ENCODE results near the gene CERS4.
"Not testable (repeated sequence)": the region's sequence is repeated elsewhere in the genome, so short reads cannot be mapped to it uniquely, and the experiment has no call there.

Gene CERS4

DNA sequence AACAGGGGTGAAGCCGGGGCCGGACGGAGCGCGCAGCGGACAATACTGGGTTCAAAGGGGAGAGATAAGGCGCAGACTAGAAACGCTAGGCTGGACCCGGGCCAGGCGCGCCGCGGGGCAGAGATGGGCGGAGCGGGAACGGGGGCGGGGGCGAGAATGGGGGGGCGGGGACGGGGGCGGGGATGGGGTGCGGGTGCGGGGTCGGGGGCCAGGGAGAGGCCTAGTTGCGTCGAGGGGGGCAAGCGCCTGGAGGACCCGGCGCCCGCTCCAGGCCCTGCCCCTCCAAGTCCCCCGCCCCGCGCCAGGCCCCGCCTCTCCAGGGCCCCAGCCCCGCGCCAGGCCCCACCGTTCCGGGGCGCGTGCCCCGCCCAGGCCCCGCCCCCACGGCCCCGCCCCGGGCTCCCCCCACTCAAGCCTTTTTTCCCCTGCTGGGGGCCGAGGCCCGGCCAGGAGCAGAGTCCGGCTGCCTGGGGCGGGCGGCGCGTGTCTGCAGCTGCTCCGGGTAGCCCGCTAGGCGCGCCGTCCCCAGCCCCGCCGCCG lies at the start of gene CERS4:
Gene CERS4 (plus strand): TSS at position 449 of the 540 bp plus-strand sequence. CDS start 41,707 bp downstream, outside the sequence.
- DNase-seq (ENCODE audit: low read depth, low spot score), result no peak

GRCh38 chr19:8161135-8161646 lies 48.0 kb upstream of the CERS4 start:
- DNase-seq (ENCODE audit: low read depth, low spot score), result peak; percentile 71

GRCh38 chr19:8163759-8164158 lies 45.4 kb upstream of the CERS4 start:
- DNase-seq (ENCODE audit: low read depth, low spot score), result no peak

- DNase-seq (ENCODE audit: low read depth, low spot score), result no peak
These were observed 41.2 kb upstream of the CERS4 start for GRCh38 chr19:8167985-8168384.

DNA sequence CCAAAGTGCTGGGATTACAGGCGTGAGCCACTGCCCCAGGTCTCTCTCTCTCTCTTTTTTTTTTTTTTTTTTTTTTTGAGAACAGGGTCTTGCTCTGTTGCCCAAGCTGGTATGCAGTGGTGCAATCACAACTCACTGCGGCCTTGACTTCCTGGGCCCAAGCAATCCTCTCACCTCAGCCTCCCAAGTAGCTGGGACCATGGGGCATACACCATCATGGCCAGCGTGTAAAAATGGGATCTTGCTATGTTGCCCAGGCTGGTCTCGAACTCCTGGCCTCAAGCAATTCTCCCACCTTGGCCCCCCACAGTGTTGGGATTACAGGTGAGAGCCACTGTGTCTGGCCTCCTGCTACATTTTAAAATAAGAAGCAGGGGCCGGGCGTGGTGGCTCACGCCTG lies 40.6 kb upstream of the CERS4 start:
- no peak for DNase-seq (ENCODE audit: low read depth, low spot score)

DNA sequence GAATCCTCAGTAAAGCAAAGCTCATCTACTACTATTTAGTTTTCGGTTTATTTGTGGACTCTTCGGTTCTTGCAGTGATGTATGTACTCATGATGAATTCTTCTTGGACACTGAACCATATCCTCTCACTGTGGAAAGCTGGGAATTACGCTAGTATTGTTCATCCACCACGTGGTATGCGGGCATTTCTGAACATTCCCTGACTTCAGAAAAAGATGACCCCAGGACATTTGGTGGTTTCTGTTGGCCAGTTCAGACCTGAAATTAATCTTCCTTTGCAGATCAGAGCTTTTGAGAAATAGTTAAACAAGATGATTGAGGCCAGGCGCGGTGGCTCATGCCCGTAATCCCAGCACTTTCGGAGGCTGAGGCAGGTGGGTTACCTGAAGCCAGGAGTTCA lies 34.5 kb upstream of the CERS4 start:
- no peak for DNase-seq (ENCODE audit: low read depth, low spot score)

DNA sequence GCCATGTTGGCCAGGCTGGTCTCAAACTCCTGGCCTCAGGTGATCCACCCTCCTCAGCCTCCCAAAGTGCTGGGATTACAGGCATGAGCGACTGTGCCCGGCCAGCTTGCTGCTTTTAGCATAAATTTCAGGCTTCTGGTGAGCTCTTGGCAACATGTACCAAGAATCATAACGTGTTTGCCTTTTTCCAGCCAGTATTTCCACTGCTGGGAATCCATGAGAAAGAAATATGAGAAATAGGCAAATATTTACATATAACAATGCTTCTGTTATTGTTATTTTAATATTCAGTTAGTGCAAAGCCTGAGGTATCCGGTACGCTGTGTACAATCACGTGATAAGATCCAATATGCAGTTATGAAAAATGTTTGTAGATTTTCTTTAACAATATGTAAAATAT lies 29.2 kb upstream of the CERS4 start:
- no peak for DNase-seq (ENCODE audit: low read depth, low spot score)

- no peak for DNase-seq (ENCODE audit: low read depth, low spot score)
These were observed 24.9 kb upstream of the CERS4 start for GRCh38 chr19:8184274-8184673.

GRCh38 chr19:8185343-8186068 lies 23.7 kb upstream of the CERS4 start:
- DNase-seq (ENCODE audit: low read depth, low spot score), result no peak

- DNase-seq (ENCODE audit: low read depth, low spot score), result peak; percentile 88
These were observed 16.8 kb upstream of the CERS4 start for GRCh38 chr19:8192221-8192820.

GRCh38 chr19:8194528-8195267 lies 14.5 kb upstream of the CERS4 start:
- no peak for DNase-seq (ENCODE audit: low read depth, low spot score)

DNA sequence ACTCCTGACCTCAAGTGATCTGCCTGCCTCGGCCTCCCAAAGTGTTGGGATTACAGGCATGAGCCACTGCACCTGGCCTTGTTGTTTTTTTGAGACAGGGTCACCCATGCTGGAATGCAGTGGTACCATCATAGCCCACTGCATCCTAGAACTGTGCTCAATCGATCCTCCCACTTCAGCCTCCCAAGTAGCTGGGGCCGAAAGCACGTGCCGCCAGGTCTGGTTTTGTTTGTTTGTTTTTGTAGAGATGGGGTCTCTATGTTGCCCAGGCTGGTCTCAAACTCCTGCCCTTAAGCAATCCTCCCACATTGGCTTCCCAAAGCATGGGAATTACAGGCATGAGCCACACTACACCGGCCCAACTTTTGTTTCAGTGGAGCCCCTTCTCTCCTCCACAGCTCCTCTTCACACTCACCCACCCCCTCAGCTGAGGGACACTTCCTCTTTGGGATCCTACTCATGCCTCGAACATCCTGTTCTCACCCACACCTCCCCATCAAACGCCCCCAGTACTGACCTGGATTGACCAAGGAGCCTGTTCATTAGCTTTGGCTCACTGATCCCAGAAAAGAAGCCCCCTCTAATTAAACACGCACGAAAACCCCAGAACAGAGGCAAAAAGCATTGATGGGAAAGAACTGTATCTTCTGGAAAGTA lies 12.8 kb upstream of the CERS4 start:
- DNase-seq (ENCODE audit: low read depth, low spot score), result no peak

DNA sequence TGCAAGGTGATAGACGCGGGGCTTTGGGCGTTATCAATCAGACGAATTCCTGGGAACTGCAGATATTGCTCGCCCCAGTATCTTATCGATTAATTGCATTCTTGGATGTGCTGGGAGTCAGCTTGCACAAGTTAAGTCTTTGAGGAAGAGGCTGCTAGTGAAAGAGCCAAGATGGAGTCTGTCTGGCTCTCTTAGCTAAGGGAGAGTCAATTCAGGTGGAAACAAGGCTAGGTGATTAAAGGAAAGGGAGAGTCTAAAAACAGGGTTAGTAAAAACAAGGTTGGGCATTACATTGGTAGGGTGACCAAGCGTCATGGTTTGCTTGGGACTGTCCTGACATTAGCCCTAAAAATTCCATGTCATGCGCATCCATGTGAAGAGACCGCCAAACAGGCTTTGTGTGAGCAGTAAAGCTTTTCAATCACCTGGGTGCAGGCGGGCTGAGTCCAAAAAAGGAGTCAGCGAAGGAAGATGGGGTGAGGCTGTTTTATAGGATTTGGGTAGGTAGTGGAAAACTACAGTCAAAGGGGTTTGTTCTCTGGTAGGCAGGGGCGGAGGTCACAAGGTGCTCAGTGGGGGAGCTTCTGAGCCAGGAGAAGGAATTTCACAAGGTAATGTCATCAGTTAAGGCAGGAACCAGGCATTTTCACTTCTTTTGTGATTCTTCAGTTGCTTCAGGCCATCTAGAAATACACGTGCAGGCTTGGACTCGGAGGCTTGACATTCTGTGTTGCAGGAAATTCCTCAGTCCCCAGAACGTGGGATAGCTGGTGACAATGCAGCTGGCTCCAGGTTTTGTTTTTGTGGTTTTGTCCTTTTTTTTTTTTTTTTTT lies 5.7 kb upstream of the CERS4 start:
- DNase-seq (ENCODE audit: low read depth, low spot score), result peak; percentile 95

- no peak for DNase-seq (ENCODE audit: low read depth, low spot score)
These were observed 4.2 kb upstream of the CERS4 start for GRCh38 chr19:8204961-8205360.

DNA sequence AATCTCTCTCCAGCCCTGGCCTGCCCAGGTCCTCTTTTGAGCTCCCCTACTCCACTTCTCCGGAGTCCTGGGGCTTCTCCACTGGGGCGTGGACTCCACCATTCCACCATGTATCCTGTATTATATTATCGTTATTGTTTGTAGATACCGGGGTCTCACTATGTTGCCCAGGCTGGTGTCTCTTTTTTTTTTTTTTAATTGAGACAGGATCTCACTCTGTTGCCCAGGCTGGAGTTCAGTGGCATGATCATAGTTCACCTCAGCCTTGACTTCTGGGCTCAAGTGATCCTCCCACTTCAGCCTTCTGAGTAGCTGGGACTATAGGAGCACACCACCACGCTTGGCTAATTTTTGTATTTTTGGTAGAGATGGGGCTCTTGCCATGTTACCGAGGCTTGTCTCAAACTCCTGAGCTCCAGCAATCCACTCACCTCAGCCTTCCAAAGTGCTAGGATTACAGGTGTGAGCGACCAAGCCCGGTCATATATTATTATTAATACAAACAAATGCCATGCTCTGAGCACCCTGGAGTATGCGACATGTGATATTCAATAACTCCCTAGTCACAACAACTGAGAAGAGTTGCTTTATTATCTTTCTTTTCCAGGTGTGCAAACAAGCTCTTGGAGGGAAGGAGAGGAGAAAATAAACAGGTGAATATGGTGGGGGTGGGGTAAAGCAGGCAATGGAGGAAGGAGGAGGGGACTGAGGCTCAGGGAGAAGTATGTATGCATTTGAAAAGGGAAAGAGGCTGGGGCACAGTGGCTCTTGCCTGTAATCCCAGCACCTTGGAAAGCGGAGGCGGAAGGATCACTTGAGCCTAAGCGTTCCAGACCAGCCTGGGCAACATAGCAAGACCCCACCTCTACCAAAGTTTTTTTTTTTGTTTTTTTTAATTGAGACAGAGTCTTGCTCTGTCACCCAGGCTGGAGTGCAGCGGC lies 2.8 kb upstream of the CERS4 start:
- peak; percentile 70 for DNase-seq (ENCODE audit: low read depth, low spot score)

- DNase-seq (ENCODE audit: low read depth, low spot score), result not testable (repeated sequence)
These were observed 1.8 kb upstream of the CERS4 start for GRCh38 chr19:8207326-8207725.

- DNase-seq (ENCODE audit: low read depth, low spot score), result peak; percentile 71
These were observed 850 bp upstream of the CERS4 start for GRCh38 chr19:8208119-8208921.

GRCh38 chr19:8209462-8210378 lies 550 bp downstream of the CERS4 start:
- peak; percentile 68 for DNase-seq (ENCODE audit: low read depth, low spot score)

Data from ELF-1 (cell line).